ENCODE data around the gene TRIM8. TPM values are rescaled to one million over a fixed set of nuclear protein-coding genes. Genes with fewer than 3 reads are reported as not detected.

TRIM8 gene, protein sequence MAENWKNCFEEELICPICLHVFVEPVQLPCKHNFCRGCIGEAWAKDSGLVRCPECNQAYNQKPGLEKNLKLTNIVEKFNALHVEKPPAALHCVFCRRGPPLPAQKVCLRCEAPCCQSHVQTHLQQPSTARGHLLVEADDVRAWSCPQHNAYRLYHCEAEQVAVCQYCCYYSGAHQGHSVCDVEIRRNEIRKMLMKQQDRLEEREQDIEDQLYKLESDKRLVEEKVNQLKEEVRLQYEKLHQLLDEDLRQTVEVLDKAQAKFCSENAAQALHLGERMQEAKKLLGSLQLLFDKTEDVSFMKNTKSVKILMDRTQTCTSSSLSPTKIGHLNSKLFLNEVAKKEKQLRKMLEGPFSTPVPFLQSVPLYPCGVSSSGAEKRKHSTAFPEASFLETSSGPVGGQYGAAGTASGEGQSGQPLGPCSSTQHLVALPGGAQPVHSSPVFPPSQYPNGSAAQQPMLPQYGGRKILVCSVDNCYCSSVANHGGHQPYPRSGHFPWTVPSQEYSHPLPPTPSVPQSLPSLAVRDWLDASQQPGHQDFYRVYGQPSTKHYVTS
- 90.3 and 92.6 TPM in 2 replicates for total RNA-seq

DNA sequence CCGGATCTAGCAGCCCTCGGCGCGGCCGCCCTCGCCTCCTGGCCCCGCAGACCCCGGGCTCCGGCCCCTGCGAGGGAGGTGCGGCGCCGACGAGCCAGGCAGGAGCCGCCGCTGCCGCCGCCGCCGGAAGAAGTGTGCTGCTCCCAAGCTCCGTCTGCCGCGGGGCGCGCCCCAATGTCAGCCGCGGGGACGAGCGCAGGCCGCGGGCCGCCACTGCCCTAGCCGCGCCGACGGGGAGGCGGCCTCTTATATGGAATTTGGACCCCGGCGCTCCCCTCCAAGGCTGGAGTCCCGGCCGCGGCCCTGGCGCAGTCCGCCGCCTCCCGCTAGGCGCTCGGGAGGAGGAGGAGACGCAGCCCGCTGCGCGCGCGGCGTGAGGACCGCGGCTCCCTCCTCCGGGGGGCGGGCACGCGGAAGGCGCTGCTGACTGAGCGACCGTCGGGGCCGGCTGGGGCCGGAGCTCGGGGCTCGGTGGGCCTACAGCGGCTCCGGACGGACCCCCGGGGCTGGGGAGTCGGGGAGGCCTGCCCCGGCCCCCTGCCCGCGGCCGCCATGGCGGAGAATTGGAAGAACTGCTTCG lies at the start of gene TRIM8:
TSS of gene TRIM8 (plus strand) at position 414 of the 580 bp plus-strand sequence. CDS start at position 553, 139 bp downstream.

Other genes with a start within 250 kb of the TRIM8 start
- 22.4 and 22.9 TPM in 2 replicates for gene NFKB2, start 248.8 kb upstream of the TRIM8 start, total RNA-seq
- gene PSD, start 225.7 kb upstream of the TRIM8 start, total RNA-seq: 0.67 and 1.9 TPM in 2 replicates
- gene FBXL15, start 223.6 kb upstream of the TRIM8 start, total RNA-seq: 19.6 and 21.0 TPM in 2 replicates
- gene CUEDC2, start 211.9 kb upstream of the TRIM8 start, total RNA-seq: 102 and 104 TPM in 2 replicates
- 0.15 and 0.17 TPM in 2 replicates for gene C10orf95, start 192.9 kb upstream of the TRIM8 start, total RNA-seq
- gene ACTR1A, start 141.8 kb upstream of the TRIM8 start, total RNA-seq: 158 and 161 TPM in 2 replicates
- 5.4 and 5.5 TPM in 2 replicates for gene SUFU, start 140.5 kb upstream of the TRIM8 start, total RNA-seq
- gene ARL3, start 69.9 kb downstream of the TRIM8 start, total RNA-seq: 10.4 and 12.1 TPM in 2 replicates
- 2.5 and 3.9 TPM in 2 replicates for gene SFXN2, start 70.2 kb downstream of the TRIM8 start, total RNA-seq
- 41.3 and 41.9 TPM in 2 replicates for gene WBP1L, start 99.5 kb downstream of the TRIM8 start, total RNA-seq
- 0.17 TPM in 1 of 2 replicates, not detected in the other for gene CYP17A1, start 192.9 kb downstream of the TRIM8 start, total RNA-seq
- gene BORCS7, start 209.8 kb downstream of the TRIM8 start, total RNA-seq: 8.0 and 11.9 TPM in 2 replicates
- gene AS3MT, start 225.0 kb downstream of the TRIM8 start, total RNA-seq: 4.8 and 6.7 TPM in 2 replicates